ENCODE measurements around the gene AFDN. TPM values are rescaled to one million over a fixed set of nuclear protein-coding genes. Genes with fewer than 3 reads are reported as not detected.

Gene AFDN
- total RNA-seq, 1 experiment from 2014 or later = 177 TPM

DNA sequence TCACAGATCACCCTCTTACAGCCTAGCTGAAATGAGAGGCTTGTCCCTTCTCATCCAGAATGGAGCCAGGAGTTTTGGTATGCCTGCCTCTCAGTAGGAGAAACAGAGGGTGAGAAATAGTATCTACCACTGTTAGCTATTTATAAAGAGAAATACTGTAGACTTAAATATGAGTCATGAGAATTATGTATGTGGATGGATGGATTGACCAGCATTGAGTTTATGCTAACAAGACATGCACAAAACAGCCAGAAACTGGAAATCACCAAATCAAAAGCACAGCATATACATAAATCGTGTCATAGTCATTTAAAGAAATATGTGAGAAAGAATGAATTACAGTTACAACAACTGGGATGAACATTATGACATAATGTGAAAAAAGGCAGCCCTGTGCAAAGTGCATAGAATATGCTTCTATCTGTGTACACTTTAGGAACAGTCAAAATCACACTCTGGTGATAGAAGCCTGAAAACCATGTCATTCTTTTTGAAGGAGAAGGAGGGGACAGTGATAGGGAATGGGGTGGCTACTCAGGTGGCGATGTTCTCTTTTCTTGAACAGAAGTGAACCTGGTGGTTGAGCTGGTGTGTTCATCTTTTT is 90.9 kb downstream of the AFDN start:
- Histone ChIP-seq H3K4me3 (ENCODE audit: low read depth, low read length) (no peak overlapping the region), H3K27me3 (replicated peaks; ENCODE audit: control insufficient read depth, insufficient read depth, low read length) (no peaks in the 10 kb centered on the region), H3K4me1 (no peaks in the 10 kb centered on the region), H3K36me3 (ENCODE audit: control insufficient read depth, insufficient read depth, low read length) (no peaks in the 10 kb centered on the region), H3K9me3 (no peaks in the 10 kb centered on the region)
- no peak overlapping the region for H3K27ac Mint-ChIP-seq (ENCODE audit: unreplicated experiment)
- BruUV-seq (replicated peaks) = no TSS peak
- ChIA-PET CTCF (no interaction called here), POLR2A (no interaction called here)
- no peak for DNase-seq
- no peaks in the 10 kb centered on the region for H3K9me3 Mint-ChIP-seq (ENCODE audit: unreplicated experiment)
- no peak overlapping the region for H3K4me3 Mint-ChIP-seq (ENCODE audit: unreplicated experiment)
- H3K36me3 Mint-ChIP-seq (ENCODE audit: insufficient read depth, unreplicated experiment) = peaks cover 89% of the 10 kb centered on the region
- H3K27me3 Mint-ChIP-seq (ENCODE audit: insufficient read depth, unreplicated experiment) = no peaks in the 10 kb centered on the region
- TF ChIP-seq, protein P1, sequence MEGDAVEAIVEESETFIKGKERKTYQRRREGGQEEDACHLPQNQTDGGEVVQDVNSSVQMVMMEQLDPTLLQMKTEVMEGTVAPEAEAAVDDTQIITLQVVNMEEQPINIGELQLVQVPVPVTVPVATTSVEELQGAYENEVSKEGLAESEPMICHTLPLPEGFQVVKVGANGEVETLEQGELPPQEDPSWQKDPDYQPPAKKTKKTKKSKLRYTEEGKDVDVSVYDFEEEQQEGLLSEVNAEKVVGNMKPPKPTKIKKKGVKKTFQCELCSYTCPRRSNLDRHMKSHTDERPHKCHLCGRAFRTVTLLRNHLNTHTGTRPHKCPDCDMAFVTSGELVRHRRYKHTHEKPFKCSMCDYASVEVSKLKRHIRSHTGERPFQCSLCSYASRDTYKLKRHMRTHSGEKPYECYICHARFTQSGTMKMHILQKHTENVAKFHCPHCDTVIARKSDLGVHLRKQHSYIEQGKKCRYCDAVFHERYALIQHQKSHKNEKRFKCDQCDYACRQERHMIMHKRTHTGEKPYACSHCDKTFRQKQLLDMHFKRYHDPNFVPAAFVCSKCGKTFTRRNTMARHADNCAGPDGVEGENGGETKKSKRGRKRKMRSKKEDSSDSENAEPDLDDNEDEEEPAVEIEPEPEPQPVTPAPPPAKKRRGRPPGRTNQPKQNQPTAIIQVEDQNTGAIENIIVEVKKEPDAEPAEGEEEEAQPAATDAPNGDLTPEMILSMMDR (IDR thresholded peaks at IDR 0.05; ENCODE audit: insufficient read depth in 1 of 2, low read depth in 1 of 2, low read length in 1 of 2, severe bottlenecking in 1 of 2, unreplicated experiment in 1 of 2) = no peak
- H3K4me1 Mint-ChIP-seq (ENCODE audit: low read depth, unreplicated experiment) = no peaks in the 10 kb centered on the region
- intact Hi-C loops (cut with micrococcal nuclease; ENCODE audit: unreplicated experiment) = no loop called here

DNA sequence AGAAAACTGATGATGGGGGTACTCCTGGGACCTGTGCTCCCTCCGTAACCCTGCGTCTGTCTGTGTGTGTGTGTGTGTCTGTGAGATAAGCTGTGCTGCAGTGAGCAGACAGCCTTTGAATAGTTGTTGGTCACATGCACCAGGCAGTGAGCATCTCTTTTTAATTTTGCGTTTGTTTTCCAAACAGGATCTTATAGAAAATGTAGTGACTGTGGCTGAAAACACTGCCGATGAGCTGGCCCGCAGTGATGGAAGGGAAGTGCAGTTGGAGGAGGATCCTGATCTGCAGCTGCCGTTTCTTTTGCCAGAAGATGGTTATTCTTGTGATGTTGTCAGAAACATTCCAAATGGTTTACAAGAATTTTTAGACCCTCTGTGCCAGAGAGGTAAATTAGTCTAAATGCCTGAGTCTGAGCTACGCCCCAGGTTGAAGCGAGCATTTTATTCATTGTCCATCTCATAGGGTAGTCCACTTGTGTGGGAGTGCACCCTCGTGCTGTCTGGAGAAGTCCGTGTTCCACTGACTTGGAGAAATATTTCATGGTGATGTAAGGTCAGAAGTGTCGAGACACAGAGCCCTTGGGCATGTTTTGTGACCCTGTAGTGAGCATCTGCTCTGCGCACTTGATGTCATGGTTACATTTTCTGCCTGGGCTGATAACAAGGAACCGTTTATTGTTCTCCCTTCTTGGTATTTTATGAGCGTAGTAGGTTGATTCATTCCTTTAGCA is 92.0 kb downstream of the AFDN start:
- intact Hi-C loops (cut with micrococcal nuclease; ENCODE audit: unreplicated experiment) = no loop called here
- POLR2A ChIA-PET = no interaction called here
- peaks cover 85% of the 10 kb centered on the region for H3K36me3 Mint-ChIP-seq (ENCODE audit: insufficient read depth, unreplicated experiment)

GRCh38 chr6:167919349-167919748 is 92.6 kb downstream of the AFDN start:
- Histone ChIP-seq H3K36me3 (ENCODE audit: control insufficient read depth, insufficient read depth, low read length) (no peaks in the 10 kb centered on the region), H3K9me3 (no peaks in the 10 kb centered on the region), H3K4me3 (ENCODE audit: low read depth, low read length) (no peak overlapping the region), H3K4me1 (no peaks in the 10 kb centered on the region), H3K27me3 (replicated peaks; ENCODE audit: control insufficient read depth, insufficient read depth, low read length) (no peaks in the 10 kb centered on the region)
- intact Hi-C loops (cut with micrococcal nuclease; ENCODE audit: unreplicated experiment) = no loop called here
- BruUV-seq (replicated peaks) = no TSS peak
- POLR2A ChIA-PET = no interaction called here
- no peaks in the 10 kb centered on the region for H3K27me3 Mint-ChIP-seq (ENCODE audit: insufficient read depth, unreplicated experiment)
- TF ChIP-seq, protein P1 (IDR thresholded peaks at IDR 0.05; ENCODE audit: insufficient read depth in 1 of 2, low read depth in 1 of 2, low read length in 1 of 2, severe bottlenecking in 1 of 2, unreplicated experiment in 1 of 2) = no peak
- no peak for DNase-seq
- CTCF ChIA-PET = no interaction called here
- no peak overlapping the region for H3K4me3 Mint-ChIP-seq (ENCODE audit: unreplicated experiment)
- no peak overlapping the region for H3K27ac Mint-ChIP-seq (ENCODE audit: unreplicated experiment)
- H3K9me3 Mint-ChIP-seq (ENCODE audit: unreplicated experiment) = no peaks in the 10 kb centered on the region
- no peaks in the 10 kb centered on the region for H3K4me1 Mint-ChIP-seq (ENCODE audit: low read depth, unreplicated experiment)
- peaks cover 87% of the 10 kb centered on the region for H3K36me3 Mint-ChIP-seq (ENCODE audit: insufficient read depth, unreplicated experiment)

More for the DNA sequence above, 92.0 kb downstream of the AFDN start:
- Histone ChIP-seq H3K36me3 (ENCODE audit: control insufficient read depth, insufficient read depth, low read length) (no peaks in the 10 kb centered on the region), H3K9me3 (no peaks in the 10 kb centered on the region), H3K4me1 (no peaks in the 10 kb centered on the region), H3K27me3 (replicated peaks; ENCODE audit: control insufficient read depth, insufficient read depth, low read length) (no peaks in the 10 kb centered on the region), H3K4me3 (ENCODE audit: low read depth, low read length) (no peak overlapping the region)
- TF ChIP-seq, protein P1 (IDR thresholded peaks at IDR 0.05; ENCODE audit: insufficient read depth in 1 of 2, low read depth in 1 of 2, low read length in 1 of 2, severe bottlenecking in 1 of 2, unreplicated experiment in 1 of 2) = no peak
- Mint-ChIP-seq H3K27ac (ENCODE audit: unreplicated experiment) (no peak overlapping the region), H3K4me1 (ENCODE audit: low read depth, unreplicated experiment) (no peaks in the 10 kb centered on the region), H3K27me3 (ENCODE audit: insufficient read depth, unreplicated experiment) (no peaks in the 10 kb centered on the region), H3K9me3 (ENCODE audit: unreplicated experiment) (no peaks in the 10 kb centered on the region), H3K4me3 (ENCODE audit: unreplicated experiment) (no peak overlapping the region)
- DNase-seq = no peak
- BruUV-seq (replicated peaks) = no TSS peak
- CTCF ChIA-PET = no interaction called here

Measured in Caco-2 (cell line).